ENCODE results near the gene RAD51B.
A peak's percentile ranks its signal among the peaks of the same experiment; 100 is the strongest.

Gene RAD51B

DNA sequence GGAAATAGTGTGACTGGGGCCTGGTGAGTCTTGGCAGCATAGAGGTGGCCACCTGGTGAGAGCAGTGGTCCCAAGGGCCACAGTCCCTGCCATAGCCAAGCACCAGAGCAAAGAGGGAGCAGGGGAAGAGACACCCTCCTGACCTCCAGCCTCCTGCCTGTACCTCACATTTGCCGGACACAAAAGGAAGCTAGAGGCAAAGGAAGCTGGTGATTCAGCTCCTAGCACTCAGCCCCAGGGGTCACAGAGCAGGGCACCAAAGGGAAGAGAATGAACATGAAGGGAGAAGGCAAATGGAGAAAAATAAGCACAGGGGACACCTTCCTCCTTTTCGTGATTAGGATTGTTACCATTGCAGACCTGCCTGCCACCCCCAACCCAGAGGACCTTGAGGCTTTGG lies 756.5 kb downstream of the RAD51B start:
- Mint-ChIP-seq H3K9me3 (no peaks in the 10 kb centered on the region), H3K4me1 (ENCODE audit: low read depth) (peaks cover 3% of the 10 kb centered on the region), H3K4me3 (no peak overlapping the region), H3K36me3 (ENCODE audit: low read depth) (no peaks in the 10 kb centered on the region), H3K27me3 (no peaks in the 10 kb centered on the region), H3K27ac (peak overlapping the region; percentile 6)

DNA sequence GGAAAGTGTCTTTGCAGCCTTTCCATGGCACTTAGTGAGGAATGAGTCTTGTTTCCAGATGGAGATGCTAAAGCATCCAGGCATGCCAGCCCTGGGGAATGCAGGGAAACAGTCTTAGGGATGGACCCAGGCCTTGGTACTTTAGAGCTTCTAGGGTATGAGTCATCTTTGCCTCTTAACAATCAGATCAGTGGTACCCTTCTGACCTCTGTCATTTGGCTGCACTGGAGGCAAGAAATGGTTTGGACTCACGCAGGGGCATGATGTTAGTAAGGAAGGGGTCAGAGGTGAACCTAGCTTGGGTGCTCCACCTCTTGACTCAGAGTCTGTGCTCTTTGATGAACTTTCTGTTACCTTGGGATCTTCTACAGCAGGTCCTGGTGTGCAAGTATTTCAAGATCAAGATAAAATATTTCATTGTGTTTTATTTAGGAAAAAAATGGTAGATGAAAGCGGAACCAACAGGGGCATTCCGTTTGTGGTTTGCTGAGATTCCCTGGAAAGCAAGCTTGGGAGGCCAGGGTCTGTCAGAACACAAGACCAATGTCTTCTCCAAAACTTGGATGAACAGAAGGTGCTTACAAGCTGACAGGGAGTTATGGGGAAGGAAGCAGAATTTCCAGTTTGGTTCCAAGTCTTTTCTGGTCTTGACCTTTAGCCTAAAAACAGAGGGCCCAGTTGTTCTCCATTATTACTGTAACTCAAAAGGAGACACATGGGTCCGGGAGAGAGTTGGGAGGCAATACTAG lies 757.1 kb downstream of the RAD51B start:
- H3K27me3 Mint-ChIP-seq, result no peaks in the 10 kb centered on the region
- H3K36me3 Mint-ChIP-seq (ENCODE audit: low read depth), result no peaks in the 10 kb centered on the region
- no peak overlapping the region for H3K4me3 Mint-ChIP-seq
- no peaks in the 10 kb centered on the region for H3K9me3 Mint-ChIP-seq
- peaks cover 3% of the 10 kb centered on the region for H3K4me1 Mint-ChIP-seq (ENCODE audit: low read depth)
- peak overlapping the region; percentile 6 for H3K27ac Mint-ChIP-seq

DNA sequence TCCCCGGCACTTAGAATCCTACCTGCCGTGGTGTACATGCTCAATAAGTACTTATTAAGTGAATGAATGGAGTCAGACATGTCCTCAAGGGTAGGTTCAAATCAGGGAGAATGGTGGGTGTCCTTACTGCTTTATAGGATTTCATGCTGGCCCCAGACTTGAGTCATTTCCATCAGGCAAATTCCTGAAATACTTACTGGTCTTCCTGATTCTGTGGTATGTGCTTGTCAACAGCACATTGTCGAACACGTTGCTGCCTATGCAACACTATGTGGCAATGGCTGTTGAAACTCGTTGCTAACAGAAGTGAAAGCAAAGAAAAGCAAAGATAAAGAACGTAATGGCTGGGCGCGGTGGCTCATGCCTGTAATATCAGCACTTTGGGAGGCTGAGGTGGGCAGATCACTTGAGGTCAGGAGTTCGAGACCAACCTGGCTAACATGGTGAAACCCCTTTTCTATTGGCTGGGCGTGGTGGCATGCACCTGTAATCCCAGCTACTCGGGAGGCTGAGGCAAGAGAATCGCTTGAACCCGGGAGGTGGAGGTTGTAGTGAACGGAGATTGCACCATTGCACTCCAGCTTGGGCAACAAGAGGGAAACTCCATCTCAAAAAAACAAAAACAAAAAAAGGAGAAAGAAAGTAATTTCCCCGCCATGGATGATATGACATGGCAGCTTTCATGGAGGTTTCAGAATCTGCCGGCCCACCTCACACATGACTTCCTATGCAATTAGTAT lies 758.4 kb downstream of the RAD51B start:
- Mint-ChIP-seq H3K36me3 (ENCODE audit: low read depth) (no peaks in the 10 kb centered on the region), H3K9me3 (no peaks in the 10 kb centered on the region), H3K4me3 (no peak overlapping the region), H3K27me3 (no peaks in the 10 kb centered on the region), H3K4me1 (ENCODE audit: low read depth) (peaks cover 3% of the 10 kb centered on the region), H3K27ac (no peak overlapping the region)

DNA sequence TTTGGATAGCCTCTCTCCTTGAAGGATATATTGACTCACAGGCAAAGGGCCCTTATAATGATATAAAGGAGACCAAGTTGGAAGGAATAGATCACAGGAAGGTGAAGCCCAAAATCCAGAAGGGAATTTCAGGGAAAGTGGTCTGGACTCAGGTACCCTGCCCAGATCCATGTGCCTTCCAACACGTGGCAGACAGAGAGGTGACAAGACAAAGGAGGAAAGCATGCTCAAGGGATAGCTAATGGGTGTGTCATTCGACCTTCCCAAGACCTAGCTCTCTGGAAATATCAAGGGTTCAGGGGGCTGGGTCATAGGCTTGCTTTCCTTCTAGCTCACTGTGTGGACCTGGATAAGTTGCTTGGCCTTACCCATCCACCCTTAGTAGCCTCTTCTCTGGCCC lies 759.0 kb downstream of the RAD51B start:
- Mint-ChIP-seq H3K9me3 (no peaks in the 10 kb centered on the region), H3K27ac (no peak overlapping the region), H3K4me1 (ENCODE audit: low read depth) (peaks cover 3% of the 10 kb centered on the region), H3K4me3 (no peak overlapping the region), H3K36me3 (ENCODE audit: low read depth) (no peaks in the 10 kb centered on the region), H3K27me3 (no peaks in the 10 kb centered on the region)

DNA sequence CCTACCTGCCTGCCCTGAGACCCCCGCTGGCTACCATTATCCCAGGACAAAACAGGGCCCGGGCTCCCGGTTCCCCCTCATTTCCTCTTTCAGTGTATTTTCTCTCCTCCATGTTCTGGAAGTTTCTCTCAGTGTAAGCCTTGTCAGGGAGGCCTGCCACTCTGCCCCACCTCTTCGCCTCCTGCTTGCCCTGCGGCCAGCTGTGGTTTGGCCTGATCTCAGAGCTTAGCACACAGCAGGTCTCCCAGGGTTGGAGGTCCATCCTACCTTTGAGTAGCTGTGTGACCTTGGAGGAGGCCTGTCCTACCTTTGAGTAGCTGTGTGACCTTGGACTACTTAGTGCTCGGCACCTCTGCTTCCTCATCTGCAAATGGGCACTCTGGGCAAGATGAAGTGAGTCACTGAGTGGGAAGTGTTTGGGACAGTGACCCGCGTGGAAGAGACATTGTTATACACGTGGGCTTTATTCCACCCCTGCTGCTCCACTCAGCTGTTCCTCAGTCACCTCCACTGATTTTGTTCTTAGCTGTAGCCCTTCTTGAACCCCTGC lies 760.6 kb downstream of the RAD51B start:
- no peak overlapping the region for H3K4me3 Mint-ChIP-seq
- no peak overlapping the region for H3K27ac Mint-ChIP-seq
- H3K36me3 Mint-ChIP-seq (ENCODE audit: low read depth), result no peaks in the 10 kb centered on the region
- H3K9me3 Mint-ChIP-seq, result no peaks in the 10 kb centered on the region
- peaks cover 3% of the 10 kb centered on the region for H3K4me1 Mint-ChIP-seq (ENCODE audit: low read depth)
- no peaks in the 10 kb centered on the region for H3K27me3 Mint-ChIP-seq

DNA sequence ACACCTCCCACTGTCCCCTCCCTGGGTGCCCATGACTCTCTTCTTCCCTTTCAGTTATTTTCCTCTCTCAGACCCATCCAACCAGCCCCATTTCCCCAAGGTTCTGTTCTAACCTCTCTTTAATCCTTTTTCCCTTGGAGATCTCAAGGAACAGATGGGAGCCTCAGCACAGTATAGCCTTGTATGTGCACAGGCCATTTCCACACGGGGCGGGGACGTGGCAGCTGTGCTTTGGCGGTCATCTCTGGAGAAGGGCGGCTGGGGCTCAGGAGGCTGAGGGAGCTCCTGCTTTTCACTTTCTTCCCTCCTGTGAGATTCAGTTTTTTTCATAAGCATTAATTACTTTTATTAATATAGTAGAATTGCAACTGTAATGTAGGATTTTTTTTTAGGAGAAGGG lies 761.1 kb downstream of the RAD51B start:
- no peaks in the 10 kb centered on the region for H3K36me3 Mint-ChIP-seq (ENCODE audit: low read depth)
- no peak overlapping the region for H3K4me3 Mint-ChIP-seq
- H3K4me1 Mint-ChIP-seq (ENCODE audit: low read depth), result peaks cover 3% of the 10 kb centered on the region
- no peak overlapping the region for H3K27ac Mint-ChIP-seq
- no peaks in the 10 kb centered on the region for H3K9me3 Mint-ChIP-seq
- H3K27me3 Mint-ChIP-seq, result no peaks in the 10 kb centered on the region

DNA sequence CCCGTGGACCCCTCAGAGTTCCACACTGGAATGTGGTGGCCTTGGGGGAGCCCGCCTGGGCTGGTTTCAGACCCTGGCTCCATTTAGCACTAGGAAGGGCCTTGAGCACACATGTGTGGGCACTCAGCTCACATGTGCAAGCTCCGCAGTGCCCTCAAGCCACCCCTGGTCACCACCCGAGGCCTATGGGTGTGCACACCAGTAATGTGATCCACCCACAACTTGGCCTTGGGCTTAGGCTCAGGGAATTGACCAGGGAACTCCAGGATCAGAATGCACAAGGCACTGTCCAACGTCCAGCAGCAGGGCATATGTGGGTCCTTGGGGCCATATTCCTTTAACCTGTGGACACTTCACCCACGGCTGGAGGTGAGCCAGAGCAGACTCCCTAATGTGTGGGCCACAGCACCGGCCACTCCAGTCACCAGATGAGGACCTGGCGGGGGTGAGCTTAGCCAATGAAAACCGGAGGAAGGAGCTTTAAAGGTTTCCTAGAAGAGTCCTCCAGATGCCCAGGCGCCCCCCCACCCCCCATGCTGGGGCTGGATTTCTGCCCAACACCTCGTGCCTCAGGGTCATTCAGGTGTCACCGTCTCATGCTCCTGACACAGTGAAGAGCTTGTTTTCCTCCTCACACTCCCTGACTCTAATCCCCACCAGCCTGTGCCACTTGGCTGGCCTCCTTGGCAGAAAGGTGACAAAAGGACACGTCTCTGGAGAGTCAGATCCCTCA lies 764.1 kb downstream of the RAD51B start:
- H3K36me3 Mint-ChIP-seq (ENCODE audit: low read depth), result no peaks in the 10 kb centered on the region
- H3K4me3 Mint-ChIP-seq, result no peak overlapping the region
- H3K27ac Mint-ChIP-seq, result no peak overlapping the region
- H3K27me3 Mint-ChIP-seq, result no peaks in the 10 kb centered on the region
- H3K9me3 Mint-ChIP-seq, result no peaks in the 10 kb centered on the region
- H3K4me1 Mint-ChIP-seq (ENCODE audit: low read depth), result no peaks in the 10 kb centered on the region

DNA sequence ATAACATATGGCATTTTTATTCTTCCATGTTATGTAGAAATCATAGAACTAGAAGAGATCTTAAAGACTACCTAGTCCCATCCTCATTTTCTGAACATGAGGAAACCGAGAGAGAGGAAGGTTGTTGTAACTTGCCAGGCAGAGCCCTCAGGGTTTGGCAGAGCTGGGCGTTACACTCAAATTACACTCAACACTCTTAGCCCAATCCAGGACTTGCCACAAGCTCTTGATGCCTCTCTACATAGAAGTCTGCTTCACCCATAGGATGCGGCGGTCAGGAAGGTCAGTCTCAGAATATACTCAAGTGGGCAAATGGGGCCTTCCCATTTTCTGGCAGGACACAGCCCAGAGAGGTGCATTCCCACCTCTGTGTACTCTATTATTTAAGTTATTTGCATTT lies 765.2 kb downstream of the RAD51B start:
- H3K9me3 Mint-ChIP-seq, result no peaks in the 10 kb centered on the region
- no peak overlapping the region for H3K27ac Mint-ChIP-seq
- no peaks in the 10 kb centered on the region for H3K36me3 Mint-ChIP-seq (ENCODE audit: low read depth)
- H3K27me3 Mint-ChIP-seq, result no peaks in the 10 kb centered on the region
- H3K4me1 Mint-ChIP-seq (ENCODE audit: low read depth), result no peaks in the 10 kb centered on the region
- H3K4me3 Mint-ChIP-seq, result no peak overlapping the region

DNA sequence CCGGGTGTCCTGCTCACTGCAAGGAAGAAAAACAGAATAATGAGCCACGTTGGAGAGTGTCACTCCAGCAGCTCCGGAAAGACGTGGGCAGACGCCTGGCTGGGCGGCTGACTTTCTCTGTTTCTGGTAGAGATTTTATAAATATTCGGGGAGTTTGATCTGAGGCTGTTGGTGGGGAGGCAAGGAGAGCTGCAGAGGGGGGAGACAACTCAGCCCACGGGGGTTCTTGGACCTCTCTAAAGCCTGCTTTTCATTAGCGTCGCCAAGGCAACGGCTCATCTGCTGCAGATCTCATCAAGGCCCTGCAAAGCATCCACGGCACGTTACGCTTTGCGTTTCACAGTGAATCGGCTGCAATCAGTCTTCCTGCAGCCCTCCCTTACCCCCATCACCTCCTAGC lies 766.1 kb downstream of the RAD51B start:
- no peak overlapping the region for H3K27ac Mint-ChIP-seq
- H3K36me3 Mint-ChIP-seq (ENCODE audit: low read depth), result no peaks in the 10 kb centered on the region
- H3K4me3 Mint-ChIP-seq, result no peak overlapping the region
- H3K9me3 Mint-ChIP-seq, result no peaks in the 10 kb centered on the region
- no peaks in the 10 kb centered on the region for H3K27me3 Mint-ChIP-seq
- no peaks in the 10 kb centered on the region for H3K4me1 Mint-ChIP-seq (ENCODE audit: low read depth)

DNA sequence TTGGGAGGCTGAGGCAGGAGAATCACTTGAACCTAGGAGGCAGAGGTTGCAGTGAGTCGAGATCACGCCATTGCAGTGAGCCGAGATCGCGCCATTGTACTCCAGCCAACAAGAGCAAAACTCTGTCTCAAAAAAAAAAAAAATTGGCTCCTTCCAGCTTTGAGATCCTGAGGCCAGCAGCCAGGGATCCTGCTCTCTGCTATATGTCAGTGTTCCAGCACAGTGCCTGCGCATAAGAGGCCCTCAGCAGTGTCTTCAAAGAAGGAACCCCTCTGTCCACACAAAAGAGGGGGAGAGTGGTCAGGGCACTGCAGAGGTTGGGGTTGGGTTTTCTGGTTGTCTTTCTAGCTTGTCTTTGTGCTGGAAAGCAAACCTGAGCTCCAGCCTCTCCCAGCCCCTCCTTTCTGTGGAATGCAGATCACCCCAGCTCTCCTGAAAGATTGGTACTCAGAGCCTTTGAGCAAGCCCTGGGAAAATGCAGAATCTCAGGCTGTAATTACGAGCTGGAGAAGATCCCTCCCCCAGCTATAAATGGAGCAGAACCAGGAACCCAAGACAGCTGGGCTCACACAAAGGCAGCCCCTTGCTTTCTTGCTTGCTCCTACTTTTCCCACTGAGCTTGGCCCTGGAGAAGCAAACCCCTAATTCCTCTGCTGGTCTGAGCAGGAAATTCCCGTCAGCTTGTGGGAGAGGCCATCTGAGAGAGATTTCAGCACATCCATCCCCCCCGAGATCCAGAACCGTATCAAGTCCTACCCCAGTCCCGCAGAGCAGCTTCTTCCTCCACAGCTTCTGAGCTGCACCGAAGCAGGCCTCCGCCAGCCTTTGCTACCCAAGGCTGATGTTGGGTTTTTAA lies 767.5 kb downstream of the RAD51B start:
- H3K4me1 Mint-ChIP-seq (ENCODE audit: low read depth), result no peaks in the 10 kb centered on the region

DNA sequence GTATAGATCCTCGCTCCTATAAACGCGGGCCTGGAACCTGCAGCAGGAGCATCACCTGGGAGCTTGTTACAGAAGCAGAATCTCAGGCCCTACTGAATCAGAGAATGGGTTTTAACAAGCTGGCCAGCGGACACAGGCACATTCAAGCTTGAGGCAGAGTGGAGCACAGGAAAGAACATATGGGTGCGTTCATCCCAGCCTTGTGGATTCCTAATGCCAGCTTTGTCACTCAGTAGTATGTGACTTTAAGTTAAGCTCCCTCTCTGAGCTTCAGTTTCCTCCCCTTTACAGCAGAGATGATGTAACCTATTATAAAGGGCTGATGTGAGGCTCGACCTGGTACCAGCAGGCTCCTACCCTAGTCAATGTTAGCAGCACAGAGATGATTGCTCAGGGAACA lies 768.4 kb downstream of the RAD51B start:
- Mint-ChIP-seq H3K4me1 (ENCODE audit: low read depth) (no peaks in the 10 kb centered on the region), H3K27me3 (no peaks in the 10 kb centered on the region), H3K4me3 (no peak overlapping the region), H3K36me3 (ENCODE audit: low read depth) (no peaks in the 10 kb centered on the region), H3K27ac (no peak overlapping the region), H3K9me3 (no peaks in the 10 kb centered on the region)

More for the DNA sequence above, 767.5 kb downstream of the RAD51B start:
- Mint-ChIP-seq H3K9me3 (no peaks in the 10 kb centered on the region), H3K27ac (no peak overlapping the region), H3K4me3 (no peak overlapping the region), H3K36me3 (ENCODE audit: low read depth) (no peaks in the 10 kb centered on the region), H3K27me3 (no peaks in the 10 kb centered on the region)

DNA sequence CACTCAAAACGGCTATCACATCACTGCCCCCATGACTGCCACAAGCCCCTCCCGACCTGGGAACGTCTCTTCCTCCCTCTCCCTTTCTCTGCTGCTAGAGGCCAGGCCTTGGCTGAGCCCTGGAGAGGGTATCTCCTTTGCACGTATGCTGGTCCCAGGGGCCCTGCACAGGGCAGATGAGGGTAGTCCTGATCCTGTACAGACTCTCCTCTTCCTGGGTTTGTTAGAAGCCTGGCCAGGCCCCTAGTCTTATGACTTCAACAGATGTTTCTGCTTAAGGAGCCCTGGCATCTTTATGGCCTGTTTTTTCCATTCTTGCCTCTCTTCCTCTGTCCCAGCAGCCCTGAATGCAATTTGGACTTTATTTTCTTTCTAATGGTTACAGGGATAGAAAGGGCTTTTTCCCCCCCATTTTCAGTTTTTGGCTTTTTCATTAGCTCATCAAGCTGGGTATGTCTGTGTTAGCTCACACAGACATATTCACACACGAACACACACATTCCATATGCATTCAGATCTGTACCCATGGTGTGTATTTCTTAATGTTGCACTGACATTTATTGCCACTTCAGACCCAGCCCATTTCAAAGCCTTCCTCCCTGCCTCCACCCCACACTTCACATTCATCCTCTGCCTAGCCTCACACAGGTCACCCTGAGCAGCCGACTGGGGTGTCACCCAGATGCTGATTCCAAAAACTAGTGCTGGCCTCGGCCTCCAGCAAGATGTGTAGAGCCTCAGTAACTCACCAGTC lies 770.0 kb downstream of the RAD51B start:
- Mint-ChIP-seq H3K27me3 (no peaks in the 10 kb centered on the region), H3K27ac (no peak overlapping the region), H3K4me3 (no peak overlapping the region), H3K4me1 (ENCODE audit: low read depth) (peaks cover 15% of the 10 kb centered on the region), H3K9me3 (no peaks in the 10 kb centered on the region), H3K36me3 (ENCODE audit: low read depth) (no peaks in the 10 kb centered on the region)

DNA sequence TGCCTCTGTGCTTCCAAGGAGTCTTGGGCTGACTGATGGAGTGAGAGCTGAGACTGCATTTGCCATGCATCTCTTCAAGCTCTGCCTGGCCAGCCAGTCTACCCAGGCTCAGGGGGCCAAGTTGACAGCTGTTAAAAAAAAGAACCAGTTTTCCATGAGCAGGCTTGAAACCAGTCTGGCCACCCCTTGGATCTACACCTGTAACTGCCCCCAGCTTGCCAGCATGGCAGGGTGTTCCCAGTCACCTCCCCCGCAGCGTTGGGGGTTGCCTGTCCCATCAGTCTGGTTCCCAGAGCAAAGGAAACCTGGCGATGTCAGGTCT lies 770.6 kb downstream of the RAD51B start:
- Mint-ChIP-seq H3K27me3 (no peaks in the 10 kb centered on the region), H3K36me3 (ENCODE audit: low read depth) (no peaks in the 10 kb centered on the region), H3K4me1 (ENCODE audit: low read depth) (peaks cover 19% of the 10 kb centered on the region), H3K9me3 (no peaks in the 10 kb centered on the region), H3K4me3 (no peak overlapping the region), H3K27ac (no peak overlapping the region)

DNA sequence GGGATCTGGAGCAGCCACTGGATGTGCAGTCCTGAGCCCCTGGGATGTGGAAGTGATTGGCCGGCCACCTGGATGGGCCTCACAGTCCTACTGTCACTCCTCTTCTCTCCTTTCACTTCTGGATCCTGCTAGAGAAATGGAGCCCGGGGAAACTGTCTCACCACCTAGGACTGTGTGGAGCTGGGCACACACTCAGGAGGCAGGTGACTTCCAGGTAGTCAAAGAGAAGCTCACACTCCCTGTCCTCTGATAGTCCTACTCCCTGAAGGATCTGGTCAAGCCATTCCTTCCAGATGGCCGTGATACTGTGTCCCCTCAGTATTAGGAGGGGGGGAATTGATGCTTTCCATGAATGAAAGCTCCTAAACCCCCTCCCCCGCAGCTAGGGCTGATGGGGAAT lies 772.2 kb downstream of the RAD51B start:
- no peak overlapping the region for H3K27ac Mint-ChIP-seq
- H3K4me1 Mint-ChIP-seq (ENCODE audit: low read depth), result peaks cover 19% of the 10 kb centered on the region
- H3K27me3 Mint-ChIP-seq, result no peaks in the 10 kb centered on the region
- no peaks in the 10 kb centered on the region for H3K9me3 Mint-ChIP-seq
- H3K36me3 Mint-ChIP-seq (ENCODE audit: low read depth), result no peaks in the 10 kb centered on the region
- H3K4me3 Mint-ChIP-seq, result no peak overlapping the region

Data from stimulated activated naive CD8-positive, alpha-beta T cell treated with anti-CD3 and anti-CD28 coated beads, Interleukin-15, Interleukin-2, amounts not matched to agents 100 ng/mL and 50 ng/mL, for 24 hours (primary cell).